ENCODE results near the gene NAT8L. TPM values are rescaled to one million over a fixed set of nuclear protein-coding genes. Genes with fewer than 3 reads are reported as not detected.

The NAT8L gene
- total and polyA plus RNA-seq, 2 of the 13 experiments (the other 11 are each of a cell fraction or from before 2014, with no cell fraction given), result 2.2 to 3.3 TPM

DNA sequence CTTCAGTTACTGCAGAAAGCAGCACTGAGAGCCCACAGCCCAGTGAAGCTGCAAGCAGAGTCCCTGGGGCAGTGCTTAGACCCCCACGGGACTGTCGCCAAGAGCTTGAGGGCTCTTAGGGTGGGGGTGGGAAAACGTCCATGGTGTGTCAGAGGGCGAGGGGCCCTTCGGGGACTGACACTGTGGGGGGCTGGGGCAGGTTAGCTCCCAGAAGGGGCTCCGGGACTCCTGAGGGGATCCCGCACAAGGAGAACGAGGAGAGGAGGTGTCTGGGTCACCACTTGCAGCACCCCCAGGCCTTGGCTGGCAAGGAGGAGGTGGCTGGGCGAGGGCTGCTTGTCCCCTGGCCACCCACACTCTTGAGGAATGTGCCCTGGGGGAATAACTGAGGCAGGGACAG, 20.8 kb downstream of the NAT8L start:
- in situ Hi-C loops (cut with HindIII; ENCODE audit: extremely low pct_ligation_motif_present, low pct_unique_long_range_greater_than_20kb), result no loop called here
- Histone ChIP-seq H3K4me1 (ENCODE audit: insufficient read depth, low read length) (peaks cover 45% of the 10 kb centered on the region), H3K79me2 (ENCODE audit: insufficient read depth, low read length) (no peaks in the 10 kb centered on the region), H3K27ac (ENCODE audit: extremely low read length, insufficient read depth, low read length) (no peak overlapping the region), H3K9me3 (ENCODE audit: low read length) (no peaks in the 10 kb centered on the region), H3K27me3 (ENCODE audit: control insufficient read depth in 1 of 2, insufficient read depth in 2 of 2, low read length in 2 of 2) (peaks cover 5 to 21% of the 10 kb centered on the region in 2 experiments), H3K4me2 (ENCODE audit: low read depth, low read length) (no peak overlapping the region), H3K36me3 (replicated peaks in 1 of 2; ENCODE audit: control insufficient read depth in 1 of 2, insufficient read depth in 2 of 2, low read length in 2 of 2) (no peaks in the 10 kb centered on the region), H3K4me3 (replicated peaks in 1 of 3; ENCODE audit: insufficient read depth in 1 of 3, low read depth in 2 of 3, low read length in 3 of 3) (no peak overlapping the region), H4K20me1 (ENCODE audit: insufficient read depth, low read length) (no peaks in the 10 kb centered on the region), H3K9ac (ENCODE audit: insufficient read depth, low read depth, low read length) (no peak overlapping the region), H2AFZ (ENCODE audit: low read length) (no peak overlapping the region)
- TF ChIP-seq ZNF292 (CRISPR knock-in tag; IDR thresholded peaks at IDR 0.05; ENCODE audit: borderline replicate concordance, low read depth) (no peak), HNRNPUL1 (IDR thresholded peaks at IDR 0.05; ENCODE audit: low read depth, low read length) (no peak), ZNF383 (CRISPR knock-in tag; IDR thresholded peaks at IDR 0.05; ENCODE audit: borderline replicate concordance) (no peak), ZNF761 (CRISPR knock-in tag; conservative IDR thresholded peaks at IDR 0.05) (no peak), ZNF768 (CRISPR knock-in tag; IDR thresholded peaks at IDR 0.05) (no peak), ZNF773 (CRISPR knock-in tag; IDR thresholded peaks at IDR 0.05; ENCODE audit: borderline replicate concordance) (no peak), TBX2 (CRISPR knock-in tag; IDR thresholded peaks at IDR 0.05; ENCODE audit: borderline replicate concordance) (no peak), ZFP36L1 (CRISPR knock-in tag; IDR thresholded peaks at IDR 0.05) (no peak), RXRB (CRISPR knock-in tag; IDR thresholded peaks at IDR 0.05; ENCODE audit: borderline replicate concordance) (no peak), ZNF3 (CRISPR knock-in tag; IDR thresholded peaks at IDR 0.05) (no peak), PHF20 (CRISPR knock-in tag; IDR thresholded peaks at IDR 0.05) (no peak), BRD4 (CRISPR knock-in tag; IDR thresholded peaks at IDR 0.05) (no peak), GTF2F1 (IDR thresholded peaks at IDR 0.05; ENCODE audit: low read length) (no peak), ZNF30 (CRISPR knock-in tag; IDR thresholded peaks at IDR 0.05) (no peak), AGO2 (optimal IDR thresholded peaks at IDR 0.05; ENCODE audit: low read depth, low read length) (no peak), ZNF660 (CRISPR knock-in tag; IDR thresholded peaks at IDR 0.05; ENCODE audit: borderline replicate concordance, low read depth) (no peak)
- TF ChIP-seq, protein P1, sequence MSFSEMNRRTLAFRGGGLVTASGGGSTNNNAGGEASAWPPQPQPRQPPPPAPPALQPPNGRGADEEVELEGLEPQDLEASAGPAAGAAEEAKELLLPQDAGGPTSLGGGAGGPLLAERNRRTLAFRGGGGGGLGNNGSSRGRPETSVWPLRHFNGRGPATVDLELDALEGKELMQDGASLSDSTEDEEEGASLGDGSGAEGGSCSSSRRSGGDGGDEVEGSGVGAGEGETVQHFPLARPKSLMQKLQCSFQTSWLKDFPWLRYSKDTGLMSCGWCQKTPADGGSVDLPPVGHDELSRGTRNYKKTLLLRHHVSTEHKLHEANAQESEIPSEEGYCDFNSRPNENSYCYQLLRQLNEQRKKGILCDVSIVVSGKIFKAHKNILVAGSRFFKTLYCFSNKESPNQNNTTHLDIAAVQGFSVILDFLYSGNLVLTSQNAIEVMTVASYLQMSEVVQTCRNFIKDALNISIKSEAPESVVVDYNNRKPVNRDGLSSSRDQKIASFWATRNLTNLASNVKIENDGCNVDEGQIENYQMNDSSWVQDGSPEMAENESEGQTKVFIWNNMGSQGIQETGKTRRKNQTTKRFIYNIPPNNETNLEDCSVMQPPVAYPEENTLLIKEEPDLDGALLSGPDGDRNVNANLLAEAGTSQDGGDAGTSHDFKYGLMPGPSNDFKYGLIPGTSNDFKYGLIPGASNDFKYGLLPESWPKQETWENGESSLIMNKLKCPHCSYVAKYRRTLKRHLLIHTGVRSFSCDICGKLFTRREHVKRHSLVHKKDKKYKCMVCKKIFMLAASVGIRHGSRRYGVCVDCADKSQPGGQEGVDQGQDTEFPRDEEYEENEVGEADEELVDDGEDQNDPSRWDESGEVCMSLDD (CRISPR knock-in tag; IDR thresholded peaks at IDR 0.05; ENCODE audit: borderline replicate concordance), result no peak
- TF ChIP-seq, protein P2, sequence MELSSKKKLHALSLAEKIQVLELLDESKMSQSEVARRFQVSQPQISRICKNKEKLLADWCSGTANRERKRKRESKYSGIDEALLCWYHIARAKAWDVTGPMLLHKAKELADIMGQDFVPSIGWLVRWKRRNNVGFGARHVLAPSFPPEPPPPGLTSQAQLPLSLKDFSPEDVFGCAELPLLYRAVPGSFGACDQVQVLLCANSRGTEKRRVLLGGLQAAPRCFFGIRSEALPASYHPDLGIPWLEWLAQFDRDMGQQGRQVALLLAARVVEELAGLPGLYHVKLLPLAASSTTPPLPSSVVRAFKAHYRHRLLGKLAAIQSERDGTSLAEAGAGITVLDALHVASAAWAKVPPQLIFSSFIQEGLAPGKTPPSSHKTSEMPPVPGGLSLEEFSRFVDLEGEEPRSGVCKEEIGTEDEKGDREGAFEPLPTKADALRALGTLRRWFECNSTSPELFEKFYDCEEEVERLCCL (CRISPR knock-in tag; IDR thresholded peaks at IDR 0.05; ENCODE audit: borderline replicate concordance), result no peak
- TF ChIP-seq, protein P3, sequence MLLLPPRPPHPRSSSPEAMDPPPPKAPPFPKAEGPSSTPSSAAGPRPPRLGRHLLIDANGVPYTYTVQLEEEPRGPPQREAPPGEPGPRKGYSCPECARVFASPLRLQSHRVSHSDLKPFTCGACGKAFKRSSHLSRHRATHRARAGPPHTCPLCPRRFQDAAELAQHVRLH (CRISPR knock-in tag; IDR thresholded peaks at IDR 0.05; ENCODE audit: borderline replicate concordance, low read depth), result no peak
- 68% methylated on average over 4 of the region's 9 CpGs for WGBS (ENCODE audit: low lambda C conversion rate)
- ChIA-PET CTCF (ENCODE audit: low intra/inter-chr PET ratio, low total read pairs) (no interaction called here), POLR2A (no interaction called here)
- ATAC-seq (no peak), DNase-seq (ENCODE audit: low spot score) (no peak), FAIRE-seq (no peak)
- no TSS peak for BruUV-seq (replicated peaks)
- intact Hi-C loops (cut with micrococcal nuclease; ENCODE audit: unreplicated experiment), result no loop called here
